ENCODE data around the gene SETBP1. TPM values are rescaled to one million over a fixed set of nuclear protein-coding genes. Genes with fewer than 3 reads are reported as not detected.

The SETBP1 gene
- total RNA-seq, 1 experiment from 2014 or later: 14.0 TPM

GRCh38 chr18:44691148-44691925 is 10.6 kb downstream of the SETBP1 start:
- DNase-seq (ENCODE audit: low spot score): no peak
- BruUV-seq (replicated peaks): no TSS peak
- intact Hi-C loops (cut with micrococcal nuclease; ENCODE audit: unreplicated experiment): no loop called here
- H3K27me3 ChIP-seq (replicated peaks; ENCODE audit: insufficient read depth, low read depth, low read length, poor library complexity): no peaks in the 10 kb centered on the region
- ChIA-PET POLR2A (ENCODE audit: low non-redundant PET) (no interaction called here), CTCF (no interaction called here)
- H3K36me3 ChIP-seq (ENCODE audit: insufficient read depth, low read length, poor library complexity, severe bottlenecking): no peaks in the 10 kb centered on the region
- H3K4me3 ChIP-seq (ENCODE audit: low read depth, low read length, poor library complexity, severe bottlenecking): no peak overlapping the region
- no peak overlapping the region for H3K27ac ChIP-seq (ENCODE audit: low read depth, low read length, poor library complexity, severe bottlenecking)
- no peak for TF ChIP-seq CTCF (conservative IDR thresholded peaks at IDR 0.05; ENCODE audit: low read depth, low read length)
- TF ChIP-seq EZH2 (IDR thresholded peaks at IDR 0.05; ENCODE audit: borderline replicate concordance, low read depth, low read length, poor library complexity, severe bottlenecking): no peak
- H3K4me1 ChIP-seq (ENCODE audit: insufficient read depth, low read length, poor library complexity, severe bottlenecking): peaks cover 4% of the 10 kb centered on the region
- no peaks in the 10 kb centered on the region for H3K9me3 ChIP-seq (ENCODE audit: low read depth, low read length, poor library complexity, severe bottlenecking)

- ChIA-PET CTCF (interaction anchor here (0.5 kb wide), 1 partner anchor 9 kb away, joined by 3 read pairs; no protein-coding TSS in a partner anchor), POLR2A (ENCODE audit: low non-redundant PET) (no interaction called here)
- Histone ChIP-seq H3K4me3 (ENCODE audit: low read depth, low read length, poor library complexity, severe bottlenecking) (no peak overlapping the region), H3K27me3 (replicated peaks; ENCODE audit: insufficient read depth, low read depth, low read length, poor library complexity) (no peaks in the 10 kb centered on the region), H3K9me3 (ENCODE audit: low read depth, low read length, poor library complexity, severe bottlenecking) (no peaks in the 10 kb centered on the region), H3K27ac (ENCODE audit: low read depth, low read length, poor library complexity, severe bottlenecking) (no peak overlapping the region), H3K4me1 (ENCODE audit: insufficient read depth, low read length, poor library complexity, severe bottlenecking) (no peaks in the 10 kb centered on the region), H3K36me3 (ENCODE audit: insufficient read depth, low read length, poor library complexity, severe bottlenecking) (no peaks in the 10 kb centered on the region)
- no peak for TF ChIP-seq CTCF (conservative IDR thresholded peaks at IDR 0.05; ENCODE audit: low read depth, low read length)
- no peak for TF ChIP-seq EZH2 (IDR thresholded peaks at IDR 0.05; ENCODE audit: borderline replicate concordance, low read depth, low read length, poor library complexity, severe bottlenecking)
- no peak for DNase-seq (ENCODE audit: low spot score)
- no TSS peak for BruUV-seq (replicated peaks)
- intact Hi-C loops (cut with micrococcal nuclease; ENCODE audit: unreplicated experiment): no loop called here
These were observed 12.5 kb downstream of the SETBP1 start for GRCh38 chr18:44693030-44693784.

GRCh38 chr18:44695503-44695902 is 14.8 kb downstream of the SETBP1 start:
- Histone ChIP-seq H3K4me1 (ENCODE audit: insufficient read depth, low read length, poor library complexity, severe bottlenecking) (no peaks in the 10 kb centered on the region), H3K36me3 (ENCODE audit: insufficient read depth, low read length, poor library complexity, severe bottlenecking) (no peaks in the 10 kb centered on the region), H3K9me3 (ENCODE audit: low read depth, low read length, poor library complexity, severe bottlenecking) (no peaks in the 10 kb centered on the region), H3K27me3 (replicated peaks; ENCODE audit: insufficient read depth, low read depth, low read length, poor library complexity) (no peaks in the 10 kb centered on the region), H3K4me3 (ENCODE audit: low read depth, low read length, poor library complexity, severe bottlenecking) (no peak overlapping the region), H3K27ac (ENCODE audit: low read depth, low read length, poor library complexity, severe bottlenecking) (no peak overlapping the region)
- BruUV-seq (replicated peaks): no TSS peak
- DNase-seq (ENCODE audit: low spot score): no peak
- TF ChIP-seq CTCF (conservative IDR thresholded peaks at IDR 0.05; ENCODE audit: low read depth, low read length): no peak
- TF ChIP-seq EZH2 (IDR thresholded peaks at IDR 0.05; ENCODE audit: borderline replicate concordance, low read depth, low read length, poor library complexity, severe bottlenecking): no peak
- POLR2A ChIA-PET (ENCODE audit: low non-redundant PET): interaction anchor here (0.8 kb wide), 1 partner anchor 221 kb away, joined by 3 read pairs; no protein-coding TSS in a partner anchor
- intact Hi-C loops (cut with micrococcal nuclease; ENCODE audit: unreplicated experiment): no loop called here
- CTCF ChIA-PET: no interaction called here
